Skeletal muscle tissue (tissue), 4 donors: ENCODE results near the gene RNASE11. TPM values are rescaled to one million over a fixed set of nuclear protein-coding genes. Genes with fewer than 3 reads are reported as not detected.

Experiments used
- H3K27ac ChIP-seq: one replicate; pipeline ENCODE4 v1.7.0; 2013; ENCODE audit warnings: mild to moderate bottlenecking, low read depth, low read length, inconsistent platforms
- H3K27me3 ChIP-seq, 3 donors: one replicate each; pipeline ENCODE4 v1.7.0; 2013; ENCODE audit warnings: low read length in 3 of 3; ENCODE audit not compliant: control insufficient read depth in 3 of 3, insufficient read depth in 3 of 3
- H3K36me3 ChIP-seq, 3 donors: one replicate each; pipeline ENCODE4 v1.7.0; 2013; ENCODE audit warnings: low read length in 3 of 3; ENCODE audit not compliant: control insufficient read depth in 3 of 3, insufficient read depth in 3 of 3
- H3K4me1 ChIP-seq, 3 donors: one replicate each; pipeline ENCODE4 v1.7.0; 2013; ENCODE audit warnings: low read length in 3 of 3, mild to moderate bottlenecking in 3 of 3; ENCODE audit not compliant: control insufficient read depth in 3 of 3, insufficient read depth in 3 of 3
- H3K4me3 ChIP-seq, 3 donors: one replicate each; pipeline ENCODE4 v1.7.0; 2013; ENCODE audit warnings: low read length in 3 of 3
- H3K9ac ChIP-seq, 3 donors: one replicate each; pipeline ENCODE4 v1.7.0; 2013; ENCODE audit warnings: low read length in 3 of 3, mild to moderate bottlenecking in 3 of 3, moderate library complexity in 2 of 3, low read depth in 1 of 3
- H3K9me3 ChIP-seq, 3 donors: one replicate each; pipeline ENCODE4 v1.7.0; 2013; ENCODE audit warnings: low read length in 3 of 3; ENCODE audit not compliant: control insufficient read depth in 3 of 3
- total RNA-seq: library from RNA; depleted of rRNA; stranded (reverse); fragments of >200 nt; gene quantifications from one replicate; pipeline ENCODE4 v1.2.3, GENCODE V29; 2014
- donor health status: Osteomylitis.

The RNASE11 gene
- total RNA-seq, 1 donor from 2014 or later = not detected

GRCh38 chr14:20614038-20614840, 26.4 kb upstream of the RNASE11 start:
- Histone ChIP-seq H3K9ac (peak overlapping the region; percentile 57 to 71 (median 69)), H3K27me3 (peaks cover 0 to 15% (median 2%) of the 10 kb centered on the region in 3 donors), H3K9me3 (no peaks in the 10 kb centered on the region), H3K4me3 (peak overlapping the region; percentile 76 to 88 (median 81)), H3K36me3 (no peaks in the 10 kb centered on the region), H3K27ac (peak overlapping the region; percentile 52), H3K4me1 (peaks cover 9 to 34% (median 21%) of the 10 kb centered on the region in 3 donors)

DNA sequence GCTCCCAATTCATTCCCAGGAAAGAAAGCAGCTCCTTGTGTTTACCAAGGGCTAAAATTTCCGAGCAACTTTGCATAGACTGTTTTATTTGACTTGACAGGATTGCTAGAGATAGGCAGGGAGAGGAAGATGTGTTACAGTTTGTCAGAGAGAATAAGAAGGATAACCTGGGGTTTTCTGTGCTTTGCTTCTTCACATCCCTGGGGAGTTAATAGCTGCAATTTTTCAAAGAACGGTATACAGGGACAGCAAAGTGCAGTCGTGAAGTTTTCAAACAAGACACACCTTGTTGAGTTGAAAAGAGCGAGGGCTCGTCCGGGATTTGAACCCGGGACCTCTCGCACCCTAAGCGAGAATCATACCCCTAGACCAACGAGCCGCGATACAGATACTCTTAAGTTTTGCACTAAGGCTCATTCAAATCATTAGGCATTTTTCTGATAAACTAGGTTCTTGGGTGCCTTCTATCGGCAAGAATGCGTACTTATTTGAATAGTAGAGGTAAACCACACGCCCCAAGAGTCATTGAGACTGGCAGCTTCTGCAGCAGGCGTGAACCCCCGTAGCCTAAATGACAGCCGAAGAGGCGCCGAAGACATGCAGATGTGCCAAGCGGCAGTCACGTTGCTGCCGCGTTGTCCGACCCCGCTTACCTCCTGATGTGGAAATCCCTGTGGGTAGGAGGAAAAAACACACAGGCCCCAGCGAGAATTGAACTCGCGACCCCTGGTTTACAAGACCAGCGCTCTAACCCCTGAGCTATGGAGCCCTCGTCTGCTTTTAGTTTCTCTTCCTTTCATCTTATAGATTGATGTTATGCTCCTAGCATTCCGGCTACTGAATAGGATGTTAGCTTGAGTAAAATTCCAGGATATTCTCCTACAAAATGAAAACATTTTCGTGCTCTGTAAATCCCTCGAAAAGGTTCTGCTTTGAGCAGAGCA, 25.6 kb upstream of the RNASE11 start:
- Histone ChIP-seq H3K27me3 (peaks cover 0 to 7% (median 2%) of the 10 kb centered on the region in 3 donors), H3K9ac (peak overlapping the region; percentile 57 to 71 (median 69)), H3K36me3 (no peaks in the 10 kb centered on the region), H3K4me1 (peaks cover 9 to 34% (median 21%) of the 10 kb centered on the region in 3 donors), H3K27ac (peak overlapping the region; percentile 52), H3K9me3 (no peaks in the 10 kb centered on the region), H3K4me3 (peak overlapping the region; percentile 76 to 88 (median 81))

DNA sequence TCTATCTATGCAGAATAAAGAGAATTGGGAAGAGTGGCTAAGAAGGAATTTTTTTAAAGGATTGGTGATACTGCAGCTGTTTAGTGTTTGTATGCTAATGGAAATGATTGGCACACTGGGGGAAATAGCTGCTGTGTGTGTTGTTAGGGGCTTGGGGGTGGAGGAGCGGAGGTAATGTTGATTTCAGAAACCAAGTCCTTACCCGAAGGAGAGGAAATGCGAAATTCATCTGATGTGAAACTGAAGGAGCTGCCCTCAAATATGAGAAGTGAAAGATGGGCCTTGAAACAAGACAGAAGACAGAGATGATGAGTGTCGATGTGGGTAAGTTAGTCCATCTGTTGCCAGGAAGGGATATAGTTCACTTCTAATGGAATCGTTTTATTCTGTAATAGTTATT, 24.6 kb upstream of the RNASE11 start:
- no peaks in the 10 kb centered on the region for H3K9me3 ChIP-seq
- no peak overlapping the region for H3K27ac ChIP-seq
- H3K4me1 ChIP-seq = peaks cover 9 to 34% (median 21%) of the 10 kb centered on the region in 3 donors
- H3K27me3 ChIP-seq = peaks cover 0 to 6% (median 2%) of the 10 kb centered on the region in 3 donors
- H3K36me3 ChIP-seq = no peaks in the 10 kb centered on the region
- H3K9ac ChIP-seq = no peak overlapping the region
- no peak overlapping the region for H3K4me3 ChIP-seq

GRCh38 chr14:20611277-20611676, 23.5 kb upstream of the RNASE11 start:
- no peak overlapping the region for H3K27ac ChIP-seq
- H3K27me3 ChIP-seq = no peaks in the 10 kb centered on the region
- no peaks in the 10 kb centered on the region for H3K9me3 ChIP-seq
- peak overlapping the region in 2 of 3 donors; percentile 38 to 98 for H3K4me3 ChIP-seq
- peaks cover 9 to 34% (median 21%) of the 10 kb centered on the region in 3 donors for H3K4me1 ChIP-seq
- no peak overlapping the region for H3K9ac ChIP-seq
- no peaks in the 10 kb centered on the region for H3K36me3 ChIP-seq

DNA sequence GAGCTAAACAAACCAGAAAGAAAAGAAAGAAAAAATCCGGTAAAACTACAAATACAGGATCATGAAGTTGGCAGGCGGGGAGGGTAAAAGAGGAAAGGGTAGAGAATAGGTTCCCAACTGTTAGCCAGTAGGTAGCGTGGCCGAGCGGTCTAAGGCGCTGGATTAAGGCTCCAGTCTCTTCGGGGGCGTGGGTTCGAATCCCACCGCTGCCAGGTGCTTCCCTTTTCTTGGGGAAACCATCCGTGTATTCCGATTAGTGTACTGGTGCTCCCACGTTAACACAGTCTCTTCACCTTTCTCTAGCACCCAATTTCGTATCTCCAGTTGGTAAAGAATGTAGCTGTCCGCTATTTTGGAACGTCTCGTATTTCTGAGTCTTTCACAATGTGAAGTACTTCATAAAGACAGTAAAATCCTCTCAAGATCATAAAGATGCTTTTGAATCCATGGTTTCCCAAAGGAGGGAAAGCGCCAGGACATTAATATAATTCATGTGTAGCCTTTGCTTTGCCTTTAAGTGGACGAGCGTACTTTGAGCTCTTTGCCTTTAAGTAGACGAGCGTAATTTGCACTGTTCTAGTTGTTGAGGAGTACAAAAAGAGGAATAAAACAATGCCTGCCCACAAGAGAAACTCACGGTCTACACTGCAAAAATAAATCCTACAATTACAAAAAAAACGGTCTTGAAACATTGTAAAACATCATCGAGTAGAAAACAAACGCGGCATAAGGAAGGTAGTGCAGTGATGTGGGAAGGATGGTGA, 22.4 kb upstream of the RNASE11 start:
- peak overlapping the region; percentile 92 to 98 (median 97) for H3K4me3 ChIP-seq
- peaks cover 9 to 34% (median 21%) of the 10 kb centered on the region in 3 donors for H3K4me1 ChIP-seq
- H3K27me3 ChIP-seq = no peaks in the 10 kb centered on the region
- peak overlapping the region; percentile 61 for H3K27ac ChIP-seq
- no peaks in the 10 kb centered on the region for H3K36me3 ChIP-seq
- no peaks in the 10 kb centered on the region for H3K9me3 ChIP-seq
- H3K9ac ChIP-seq = peak overlapping the region; percentile 72 to 87 (median 82)

DNA sequence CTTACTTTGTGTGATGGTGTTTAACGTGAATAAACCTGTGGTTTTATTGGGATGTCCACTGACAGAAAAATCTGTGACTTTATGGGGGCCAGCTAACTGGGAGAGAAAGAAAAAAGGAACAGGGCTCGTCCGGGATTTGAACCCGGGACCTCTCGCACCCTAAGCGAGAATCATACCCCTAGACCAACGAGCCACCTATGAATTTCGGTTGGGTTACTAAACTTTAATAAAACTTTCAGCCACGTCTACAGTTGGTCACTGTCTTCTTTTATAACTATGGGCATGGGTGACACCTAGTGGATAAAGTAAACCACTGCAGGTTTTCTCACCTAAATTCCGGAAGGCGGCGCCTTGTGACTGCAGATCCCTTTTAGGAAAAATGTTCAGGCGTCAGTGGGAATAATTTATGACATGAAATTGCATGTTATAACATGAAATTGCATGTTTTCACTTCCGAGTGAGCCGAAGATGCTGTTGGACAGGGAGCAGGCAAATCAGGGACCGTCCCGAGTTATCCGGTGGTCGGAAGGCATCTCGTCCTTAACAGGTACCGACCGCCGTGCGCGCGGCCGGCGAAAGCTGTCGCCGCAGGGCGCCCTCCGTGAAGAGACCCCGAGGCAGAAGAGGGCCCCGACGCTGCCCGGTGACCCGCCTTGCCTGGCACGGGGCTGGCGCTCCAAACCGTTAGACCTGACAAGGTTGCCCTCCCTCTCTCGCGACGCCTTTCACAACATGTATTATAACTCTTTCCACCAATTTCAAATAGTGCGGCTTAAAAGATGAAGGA, 21.6 kb upstream of the RNASE11 start:
- peak overlapping the region; percentile 61 for H3K27ac ChIP-seq
- no peaks in the 10 kb centered on the region for H3K9me3 ChIP-seq
- H3K36me3 ChIP-seq = no peaks in the 10 kb centered on the region

DNA sequence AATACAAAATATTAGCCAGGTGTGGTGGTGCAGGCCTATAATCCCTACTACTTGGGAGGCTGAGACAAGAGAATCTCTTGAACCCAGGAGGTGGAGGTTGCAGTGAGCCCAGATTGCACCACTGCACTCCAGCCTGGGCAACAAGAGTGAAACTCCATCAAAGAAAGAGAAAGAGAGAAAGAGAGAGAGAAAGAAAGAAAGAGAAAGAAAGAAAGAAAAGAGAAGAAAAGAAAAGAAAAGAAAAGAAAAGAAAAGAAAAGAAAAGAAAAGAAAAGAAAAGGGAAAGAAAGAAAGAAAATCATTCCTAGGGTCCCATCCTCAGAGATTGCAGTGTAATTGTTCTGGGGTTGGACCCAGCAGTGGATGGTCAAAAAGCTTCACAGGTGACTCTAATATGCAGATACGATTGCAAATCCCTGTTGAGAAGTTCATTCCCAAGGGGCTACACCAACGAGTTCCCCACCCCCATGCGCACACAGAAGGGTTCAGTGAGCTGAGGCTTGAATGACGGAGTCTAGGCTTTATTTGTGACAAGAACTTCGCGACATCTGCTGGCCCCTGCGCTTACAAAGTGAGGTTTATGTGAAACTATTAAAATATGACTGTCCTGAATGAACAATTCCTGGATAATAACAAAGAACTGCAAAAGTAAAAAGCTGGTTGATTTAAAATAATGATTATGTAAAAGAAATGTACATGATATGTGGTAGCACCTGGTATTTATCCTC, 20.7 kb upstream of the RNASE11 start:
- no peaks in the 10 kb centered on the region for H3K9me3 ChIP-seq
- H3K9ac ChIP-seq = no peak overlapping the region
- no peak overlapping the region for H3K4me3 ChIP-seq
- H3K27me3 ChIP-seq = no peaks in the 10 kb centered on the region
- H3K36me3 ChIP-seq = no peaks in the 10 kb centered on the region
- peaks cover 7 to 27% (median 17%) of the 10 kb centered on the region in 3 donors for H3K4me1 ChIP-seq
- H3K27ac ChIP-seq = no peak overlapping the region

More for the DNA sequence above, 21.6 kb upstream of the RNASE11 start:
- H3K4me3 ChIP-seq = peak overlapping the region; percentile 92 to 98 (median 97)
- no peaks in the 10 kb centered on the region for H3K27me3 ChIP-seq
- H3K9ac ChIP-seq = peak overlapping the region; percentile 72 to 87 (median 82)
- peaks cover 9 to 34% (median 18%) of the 10 kb centered on the region in 3 donors for H3K4me1 ChIP-seq

- Histone ChIP-seq H3K4me3 (no peak overlapping the region), H3K9me3 (no peaks in the 10 kb centered on the region), H3K9ac (no peak overlapping the region), H3K27ac (no peak overlapping the region), H3K4me1 (peaks cover 7 to 20% (median 11%) of the 10 kb centered on the region in 3 donors), H3K36me3 (no peaks in the 10 kb centered on the region), H3K27me3 (no peaks in the 10 kb centered on the region)
Measured at GRCh38 chr14:20607617-20608016, 19.8 kb upstream of the RNASE11 start.
